GM12801 (cell line): ENCODE data around the gene GRAMD4.

Source experiments
- TF ChIP-seq, protein P1 (sequence below): IDR thresholded peaks from one replicate; pipeline ENCODE4 v1.5.1; 2011; ENCODE audit warnings: control low read depth; ENCODE audit not compliant: insufficient read length; ENCODE audit errors: extremely low read depth

Gene GRAMD4

DNA sequence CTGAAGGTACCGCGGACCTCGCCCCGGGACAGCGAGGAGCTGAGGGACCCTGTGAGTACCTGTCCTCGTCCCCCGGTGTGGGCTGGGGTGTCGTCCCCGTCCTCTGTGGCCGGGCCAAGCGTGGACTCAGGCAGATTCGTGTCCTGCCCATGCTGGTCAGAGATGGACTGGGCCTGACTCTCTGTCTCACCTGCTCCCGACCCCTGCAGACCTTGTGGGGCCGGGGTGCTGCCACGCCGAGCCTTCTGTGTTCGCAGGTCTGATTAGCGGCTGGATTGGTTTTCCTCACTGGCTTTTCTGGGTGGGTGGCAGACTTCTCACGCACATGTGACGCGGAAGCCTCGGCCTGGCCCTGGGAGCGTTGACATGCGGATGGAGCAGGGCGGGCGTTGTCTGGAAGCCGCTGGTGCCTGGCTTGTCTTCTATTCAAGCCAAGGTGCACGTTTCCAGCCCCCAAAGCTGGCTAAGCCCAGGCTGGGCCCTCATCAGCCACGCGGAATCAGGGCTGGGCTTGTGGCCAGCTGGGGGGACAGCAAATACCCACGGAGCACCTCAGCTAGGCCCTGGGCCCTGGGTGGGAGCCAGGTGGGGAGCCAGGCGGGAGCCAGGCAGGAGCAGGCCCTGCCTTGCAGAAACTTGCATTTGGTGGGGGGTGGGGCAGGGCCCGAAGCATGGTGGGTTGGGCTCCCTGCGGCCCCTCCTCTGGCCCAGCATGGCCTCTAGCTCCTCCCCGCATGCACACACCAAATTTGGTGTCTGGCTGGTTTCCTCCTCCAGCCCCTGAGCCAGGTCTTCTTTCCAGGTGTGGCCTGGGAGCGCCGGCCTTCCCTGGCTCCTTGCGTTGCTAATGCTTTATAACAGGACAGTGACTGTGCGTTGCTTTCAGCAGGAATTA lies 7.0 kb downstream of the GRAMD4 start:
- TF ChIP-seq, protein P1, sequence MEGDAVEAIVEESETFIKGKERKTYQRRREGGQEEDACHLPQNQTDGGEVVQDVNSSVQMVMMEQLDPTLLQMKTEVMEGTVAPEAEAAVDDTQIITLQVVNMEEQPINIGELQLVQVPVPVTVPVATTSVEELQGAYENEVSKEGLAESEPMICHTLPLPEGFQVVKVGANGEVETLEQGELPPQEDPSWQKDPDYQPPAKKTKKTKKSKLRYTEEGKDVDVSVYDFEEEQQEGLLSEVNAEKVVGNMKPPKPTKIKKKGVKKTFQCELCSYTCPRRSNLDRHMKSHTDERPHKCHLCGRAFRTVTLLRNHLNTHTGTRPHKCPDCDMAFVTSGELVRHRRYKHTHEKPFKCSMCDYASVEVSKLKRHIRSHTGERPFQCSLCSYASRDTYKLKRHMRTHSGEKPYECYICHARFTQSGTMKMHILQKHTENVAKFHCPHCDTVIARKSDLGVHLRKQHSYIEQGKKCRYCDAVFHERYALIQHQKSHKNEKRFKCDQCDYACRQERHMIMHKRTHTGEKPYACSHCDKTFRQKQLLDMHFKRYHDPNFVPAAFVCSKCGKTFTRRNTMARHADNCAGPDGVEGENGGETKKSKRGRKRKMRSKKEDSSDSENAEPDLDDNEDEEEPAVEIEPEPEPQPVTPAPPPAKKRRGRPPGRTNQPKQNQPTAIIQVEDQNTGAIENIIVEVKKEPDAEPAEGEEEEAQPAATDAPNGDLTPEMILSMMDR: no peak

DNA sequence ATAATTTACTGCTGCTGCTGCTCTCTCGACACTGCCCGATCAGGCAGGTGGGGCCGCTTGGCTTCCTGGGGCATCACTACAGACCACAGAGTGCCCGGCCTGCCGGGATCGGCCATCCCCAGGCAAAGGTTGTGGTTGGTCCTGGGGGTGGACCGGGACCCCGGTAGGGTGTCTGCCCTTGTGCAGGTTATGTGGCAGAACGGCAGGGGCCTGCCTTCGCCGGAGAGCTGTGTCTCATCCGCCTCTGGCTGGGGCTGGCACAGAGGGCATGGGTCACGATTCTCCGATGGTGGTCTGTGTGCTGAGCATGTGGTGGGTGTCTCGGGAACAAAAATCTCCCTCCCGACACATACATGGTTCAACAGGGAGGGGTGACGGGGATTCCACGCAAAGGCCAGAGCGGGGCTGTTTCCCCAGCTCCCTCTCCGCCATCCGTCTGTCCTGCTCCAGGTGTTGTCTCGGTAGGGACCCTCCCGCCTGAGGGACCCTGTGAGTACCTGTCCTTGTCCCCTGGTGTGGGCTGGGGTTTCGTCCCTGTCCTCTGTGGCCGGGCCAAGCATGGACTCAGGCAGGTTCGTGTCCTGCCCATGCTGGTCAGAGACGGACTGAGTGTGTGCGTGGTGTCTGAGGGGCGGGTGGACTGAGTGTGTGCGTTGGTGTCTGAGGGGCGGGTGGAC lies 7.8 kb downstream of the GRAMD4 start:
- TF ChIP-seq, protein P1: no peak

DNA sequence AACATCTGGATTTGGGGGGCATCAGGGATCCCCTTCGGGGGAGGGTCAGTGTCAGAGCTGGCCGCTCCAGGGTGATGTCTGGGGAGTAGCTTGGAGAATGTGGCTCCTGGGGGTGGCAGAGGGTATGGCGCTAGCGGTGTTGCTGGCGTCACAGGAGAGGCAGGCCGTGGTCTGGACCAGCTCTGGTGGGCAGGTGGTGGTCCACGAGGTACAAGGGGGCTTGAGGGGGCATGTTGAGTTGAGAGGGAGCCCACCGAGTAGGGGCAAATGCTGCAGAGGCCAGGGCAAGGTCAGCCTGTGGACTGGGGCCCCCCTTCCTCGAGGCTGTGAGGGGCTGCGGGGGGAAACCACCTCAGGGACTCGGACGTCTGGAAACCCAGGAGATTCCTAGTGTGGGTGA lies 8.6 kb downstream of the GRAMD4 start:
- TF ChIP-seq, protein P1: no peak

- TF ChIP-seq, protein P1: no peak
These were observed 9.1 kb downstream of the GRAMD4 start for GRCh38 chr22:46629291-46629690.

GRCh38 chr22:46631113-46631512 lies 10.9 kb downstream of the GRAMD4 start:
- TF ChIP-seq, protein P1: no peak

DNA sequence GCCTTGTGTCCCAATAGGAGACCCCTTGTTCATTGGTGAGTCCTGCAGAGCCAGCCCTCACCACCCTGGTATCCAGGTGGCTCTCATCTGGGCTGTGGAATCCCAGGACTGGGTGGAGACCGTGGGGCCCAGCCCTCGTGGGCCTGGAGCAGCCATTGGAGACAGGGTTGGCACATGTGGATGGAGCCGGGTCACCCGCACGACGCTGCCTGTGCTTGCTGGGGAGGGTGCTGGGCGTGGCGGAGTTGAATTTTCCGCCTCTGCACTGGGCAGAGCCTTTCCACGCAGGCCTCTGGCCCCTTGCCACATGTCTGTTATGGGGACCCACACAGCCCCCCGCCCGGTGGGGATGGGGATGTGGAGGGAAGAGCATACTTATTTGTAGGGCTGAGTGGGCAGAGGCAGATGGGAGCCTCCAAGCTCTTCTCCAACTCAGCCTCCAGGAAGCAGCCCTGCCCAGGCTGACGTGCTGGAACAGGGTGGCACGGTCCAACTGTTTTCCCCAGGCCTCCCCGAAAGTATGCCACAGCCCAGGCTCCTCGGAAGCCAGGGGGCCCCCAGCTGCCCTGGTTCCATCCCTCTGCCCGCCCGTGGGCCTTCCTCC lies 12.6 kb downstream of the GRAMD4 start:
- TF ChIP-seq, protein P1: no peak

DNA sequence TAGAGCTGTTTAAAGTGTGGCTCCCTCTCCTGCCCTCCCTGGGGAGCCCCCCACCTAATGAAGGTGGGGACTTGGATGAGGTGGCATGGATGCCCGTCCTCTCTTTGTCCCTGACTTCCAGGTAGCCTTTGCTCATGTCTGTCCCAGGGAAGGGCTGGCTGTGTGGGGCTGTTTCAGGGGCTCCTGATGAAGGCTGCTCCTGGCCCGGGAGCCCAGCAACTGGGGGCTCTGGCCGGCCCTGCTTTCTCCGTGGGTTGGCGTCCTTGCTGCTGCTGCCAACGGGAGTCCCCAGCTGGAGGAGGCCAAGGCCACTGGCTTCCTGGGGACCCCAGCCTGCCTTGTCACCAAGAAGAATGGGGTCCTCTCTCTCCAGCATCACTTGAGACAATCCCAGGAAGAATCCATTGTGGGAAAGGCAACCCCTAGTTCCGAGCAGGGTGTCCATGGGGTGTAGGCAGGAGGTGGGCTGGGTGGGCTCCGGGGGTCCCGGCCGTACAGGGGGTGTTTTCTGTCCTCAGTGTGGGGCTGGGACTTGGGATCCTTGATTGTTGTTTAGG lies 13.2 kb downstream of the GRAMD4 start:
- TF ChIP-seq, protein P1: no peak
